ENCODE data around the gene TREML4. TPM values are rescaled to one million over a fixed set of nuclear protein-coding genes. Genes with fewer than 3 reads are reported as not detected.
A peak's percentile ranks its signal among the peaks of the same experiment; 100 is the strongest.

The TREML4 gene
- total and polyA plus RNA-seq, 2 of the 8 experiments (the other 6 are each of a cell fraction or from before 2014, with no cell fraction given): not detected

GRCh38 chr6:41232667-41233066 is 4.5 kb downstream of the TREML4 start:
- POLR2A ChIA-PET (ENCODE audit: partially characterized antibody): no interaction called here
- no peaks in the 10 kb centered on the region for H4K20me1 ChIP-seq (replicated peaks in 1 of 2; ENCODE audit: control insufficient read depth in 1 of 2, insufficient read depth in 2 of 2, low read length in 2 of 2)
- no peak overlapping the region for H3K27ac ChIP-seq (ENCODE audit: low read depth, low read length)
- 78% methylated on average over 6 of the region's 6 CpGs; no CpG with 5 or more reads in 1 of the 2 experiments for WGBS, 2 experiments (ENCODE audit: extremely low coverage in 1 of 2, insufficient coverage in 1 of 2, insufficient read length in 1 of 2, insufficient replicate concordance in 2 of 2, low coverage in 1 of 2, low lambda C conversion rate in 2 of 2, missing lambda C conversion rate in 1 of 2)
- H4K8ac ChIP-seq (ENCODE audit: extremely low read depth, insufficient read depth, low read length): no peak overlapping the region
- no peak overlapping the region for H3K23ac ChIP-seq (ENCODE audit: insufficient read length)
- H3K4me3 ChIP-seq (ENCODE audit: extremely low read depth in 1 of 4, insufficient read depth in 2 of 4, low read depth in 3 of 4, low read length in 4 of 4): no peak overlapping the region
- H3K36me3 ChIP-seq (ENCODE audit: control insufficient read depth in 2 of 4, insufficient read depth in 4 of 4, low read length in 3 of 4): no peaks in the 10 kb centered on the region
- H3K56ac ChIP-seq (replicated peaks; ENCODE audit: insufficient read length, low read depth, low read length): no peak overlapping the region
- no peak overlapping the region for H3K14ac ChIP-seq (ENCODE audit: insufficient read length)
- no peak overlapping the region for H2BK12ac ChIP-seq (ENCODE audit: low read depth, low read length)
- H2AFZ ChIP-seq (ENCODE audit: low read length): no peak overlapping the region
- H3K4me1 ChIP-seq (replicated peaks in 1 of 4; ENCODE audit: control insufficient read depth in 3 of 4, insufficient read depth in 4 of 4, low read length in 3 of 4): peaks cover 0 to 4% (median 0%) of the 10 kb centered on the region in 4 experiments; a peak in 2 of 7 replicates
- H2BK15ac ChIP-seq (ENCODE audit: low read length): no peak overlapping the region
- H3K27me3 ChIP-seq (replicated peaks in 1 of 4; ENCODE audit: control insufficient read depth in 3 of 4, extremely low read depth in 1 of 4, insufficient read depth in 3 of 4, low read length in 3 of 4): no peaks in the 10 kb centered on the region; a peak in 1 of 7 replicates
- TF ChIP-seq RAD21 (IDR thresholded peaks at IDR 0.05 in 1 of 2, conservative IDR thresholded peaks at IDR 0.05 in 1 of 2; ENCODE audit: low read depth in 2 of 2, low read length in 2 of 2): no peak
- FAIRE-seq (no peak), DNase-seq (ENCODE audit: low read depth in 1 of 2, low spot score in 2 of 2) (peak in 1 of 2 experiments; percentile 48)
- CTCF ChIA-PET (ENCODE audit: partially characterized antibody): interaction anchor here (1.2 to 1.7 kb wide), 2 partner anchors 17 to 74 kb away, joined by 3 to 4 read pairs; no protein-coding TSS in a partner anchor
- H3K9me3 ChIP-seq (ENCODE audit: insufficient read depth in 2 of 2, low read depth in 1 of 2, low read length in 1 of 2): no peaks in the 10 kb centered on the region
- no peak overlapping the region for H2AK5ac ChIP-seq (ENCODE audit: low read depth, low read length)
- H3K23me2 ChIP-seq (ENCODE audit: low read depth, low read length): no peaks in the 10 kb centered on the region
- H4K5ac ChIP-seq (ENCODE audit: insufficient read length, low read depth, low read length): no peak overlapping the region
- no peak overlapping the region for H3K4me2 ChIP-seq (ENCODE audit: insufficient read depth in 1 of 2, low read depth in 2 of 2, low read length in 2 of 2)
- no peak overlapping the region for H2BK20ac ChIP-seq (ENCODE audit: low read length)
- no peak overlapping the region for H3K18ac ChIP-seq (ENCODE audit: extremely low read depth, low read length)
- H3K4ac ChIP-seq (replicated peaks; ENCODE audit: insufficient read length, low read depth, low read length): no peak overlapping the region
- no peak overlapping the region for H2BK120ac ChIP-seq (replicated peaks; ENCODE audit: low read depth, low read length)
- no peak overlapping the region for H4K91ac ChIP-seq (replicated peaks; ENCODE audit: insufficient read length, low read length)
- H3K79me1 ChIP-seq (ENCODE audit: low read depth, low read length): no peaks in the 10 kb centered on the region
- H3K79me2 ChIP-seq (ENCODE audit: control insufficient read depth in 1 of 2, insufficient read depth in 2 of 2, low read length in 2 of 2): no peaks in the 10 kb centered on the region
- H2BK5ac ChIP-seq (ENCODE audit: low read depth, low read length): no peak overlapping the region
- H3K9ac ChIP-seq (replicated peaks in 1 of 4; ENCODE audit: extremely low read depth in 1 of 4, low read depth in 3 of 4, low read length in 3 of 4): no peak overlapping the region
